ENCODE measurements around the gene ELAVL1. TPM values are rescaled to one million over a fixed set of nuclear protein-coding genes. Genes with fewer than 3 reads are reported as not detected.
"Not testable (repeated sequence)": the region's sequence is repeated elsewhere in the genome, so short reads cannot be mapped to it uniquely, and the experiment has no call there.

The ELAVL1 gene
- total RNA-seq, 1 donor from 2014 or later = 107 TPM

DNA sequence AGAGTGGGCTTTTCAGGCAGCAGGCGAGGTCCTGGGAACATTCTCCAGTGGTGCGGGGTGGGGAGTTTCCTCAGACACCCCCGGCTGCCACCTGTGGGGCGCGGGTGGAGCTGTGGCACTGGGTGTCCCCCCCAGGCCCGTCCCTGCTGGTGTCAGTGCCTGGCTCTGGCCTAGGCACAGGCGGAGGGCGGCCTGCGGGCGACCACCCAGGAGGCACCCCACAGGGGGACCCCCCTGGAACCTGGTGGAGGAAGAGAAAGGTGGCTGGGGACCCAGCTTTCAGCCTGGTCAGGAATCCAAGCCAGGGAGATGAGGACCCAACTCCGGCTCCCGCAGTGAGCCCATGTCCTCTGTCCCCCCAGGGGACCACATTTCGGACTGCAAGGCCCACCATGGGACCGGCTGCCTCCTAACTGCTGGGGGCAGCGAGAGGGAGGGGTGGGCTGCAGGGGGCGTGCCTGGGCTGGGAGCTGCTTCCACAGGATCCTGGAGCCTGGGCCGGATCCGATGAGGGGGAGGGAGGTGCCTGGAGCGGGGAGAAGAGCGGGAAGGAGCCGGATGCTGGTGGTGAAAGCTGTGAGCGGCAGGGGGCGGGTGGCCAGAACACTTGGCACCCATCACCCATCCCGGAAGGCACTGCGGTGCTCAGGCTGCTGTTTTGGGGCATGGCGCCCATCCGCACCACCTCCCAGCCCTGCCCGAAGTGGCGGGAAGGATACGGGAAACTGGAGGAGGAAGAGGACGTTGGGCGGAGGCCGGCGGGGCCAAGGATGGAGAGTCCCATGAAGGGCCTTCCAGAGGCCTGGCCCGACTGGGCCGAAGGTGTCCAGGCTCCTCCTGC, 74.0 kb downstream of the ELAVL1 start:
- Histone ChIP-seq H3K4me2 (ENCODE audit: low read length) (no peak overlapping the region), H3K36me3 (ENCODE audit: insufficient read depth, low read length) (peaks cover 9% of the 10 kb centered on the region), H3K27me3 (ENCODE audit: insufficient read depth, low read length) (no peaks in the 10 kb centered on the region), H3K9me3 (ENCODE audit: insufficient read depth, low read depth, low read length) (no peaks in the 10 kb centered on the region), H2AFZ (ENCODE audit: low read depth, low read length) (no peak overlapping the region), H3K4me3 (ENCODE audit: insufficient read depth, low read depth, low read length) (no peak overlapping the region), H4K20me1 (ENCODE audit: insufficient read depth, low read length) (peaks cover 16% of the 10 kb centered on the region), H3K4me1 (ENCODE audit: insufficient read depth, low read length) (peaks cover 28% of the 10 kb centered on the region), H3K79me2 (ENCODE audit: insufficient read depth, low read length) (no peaks in the 10 kb centered on the region), H3K27ac (ENCODE audit: low read depth, low read length) (no peak overlapping the region), H3K9ac (ENCODE audit: low read length) (no peak overlapping the region)
- Mint-ChIP-seq H3K27me3 (ENCODE audit: low read depth, unreplicated experiment) (no peaks in the 10 kb centered on the region), H3K27ac (ENCODE audit: unreplicated experiment) (no peak overlapping the region), H3K4me3 (ENCODE audit: unreplicated experiment) (no peak overlapping the region), H3K4me1 (ENCODE audit: low read depth, unreplicated experiment) (peaks cover 12% of the 10 kb centered on the region), H3K9me3 (ENCODE audit: unreplicated experiment) (no peaks in the 10 kb centered on the region), H3K36me3 (ENCODE audit: low read depth, unreplicated experiment) (peaks cover 8% of the 10 kb centered on the region)
- TF ChIP-seq, protein P1, sequence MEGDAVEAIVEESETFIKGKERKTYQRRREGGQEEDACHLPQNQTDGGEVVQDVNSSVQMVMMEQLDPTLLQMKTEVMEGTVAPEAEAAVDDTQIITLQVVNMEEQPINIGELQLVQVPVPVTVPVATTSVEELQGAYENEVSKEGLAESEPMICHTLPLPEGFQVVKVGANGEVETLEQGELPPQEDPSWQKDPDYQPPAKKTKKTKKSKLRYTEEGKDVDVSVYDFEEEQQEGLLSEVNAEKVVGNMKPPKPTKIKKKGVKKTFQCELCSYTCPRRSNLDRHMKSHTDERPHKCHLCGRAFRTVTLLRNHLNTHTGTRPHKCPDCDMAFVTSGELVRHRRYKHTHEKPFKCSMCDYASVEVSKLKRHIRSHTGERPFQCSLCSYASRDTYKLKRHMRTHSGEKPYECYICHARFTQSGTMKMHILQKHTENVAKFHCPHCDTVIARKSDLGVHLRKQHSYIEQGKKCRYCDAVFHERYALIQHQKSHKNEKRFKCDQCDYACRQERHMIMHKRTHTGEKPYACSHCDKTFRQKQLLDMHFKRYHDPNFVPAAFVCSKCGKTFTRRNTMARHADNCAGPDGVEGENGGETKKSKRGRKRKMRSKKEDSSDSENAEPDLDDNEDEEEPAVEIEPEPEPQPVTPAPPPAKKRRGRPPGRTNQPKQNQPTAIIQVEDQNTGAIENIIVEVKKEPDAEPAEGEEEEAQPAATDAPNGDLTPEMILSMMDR (IDR thresholded peaks at IDR 0.05; ENCODE audit: insufficient read depth, low read depth, low read length) = no peak
- TF ChIP-seq EZH2 (IDR thresholded peaks at IDR 0.05; ENCODE audit: insufficient read depth, low read length) = no peak
- DNase-seq (ENCODE audit: low read depth) = no peak
- no peak for FAIRE-seq

DNA sequence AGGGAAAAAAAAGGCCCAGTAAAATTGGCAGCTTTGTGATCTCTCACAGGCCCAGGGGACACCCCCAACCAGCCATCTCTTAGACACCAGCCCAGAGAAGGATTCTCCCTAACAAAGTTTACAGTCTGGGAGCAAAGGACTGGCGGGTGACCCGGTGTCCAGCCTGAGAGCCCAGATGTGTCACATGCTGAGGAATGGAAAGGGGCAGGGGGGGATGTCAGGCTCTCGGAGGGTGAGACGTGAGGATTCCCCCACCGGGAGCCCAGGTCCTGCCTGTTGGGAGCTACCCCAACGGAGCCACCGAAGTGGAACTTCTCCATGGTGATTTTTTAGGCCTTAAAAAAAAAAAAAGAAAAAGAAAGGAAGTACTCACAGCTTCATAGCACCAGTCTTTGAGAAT, 74.7 kb downstream of the ELAVL1 start:
- no peak for DNase-seq (ENCODE audit: low read depth)
- Mint-ChIP-seq H3K36me3 (ENCODE audit: low read depth, unreplicated experiment) (peaks cover 9% of the 10 kb centered on the region), H3K27ac (ENCODE audit: unreplicated experiment) (no peak overlapping the region)

DNA sequence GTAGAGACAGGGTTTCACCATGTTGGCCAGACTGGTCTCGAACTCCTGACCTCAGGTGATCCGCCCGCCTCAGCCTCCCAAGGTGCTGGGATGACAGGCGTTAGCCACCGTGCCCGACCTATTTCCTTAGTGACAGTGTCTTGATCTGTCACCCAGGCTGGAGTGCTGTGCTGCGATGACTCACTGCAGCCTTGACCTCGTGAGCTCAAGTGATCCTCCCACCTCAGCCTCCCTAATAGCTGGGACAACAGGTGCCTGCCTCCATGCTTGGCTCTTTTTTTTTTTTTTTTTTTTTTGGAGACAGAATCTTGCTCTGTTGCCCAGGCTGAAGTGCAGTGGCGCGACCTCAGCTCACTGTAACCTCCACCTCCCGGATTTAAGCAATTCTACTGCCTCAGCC, 75.4 kb downstream of the ELAVL1 start:
- not testable (repeated sequence) for H3K9me3 ChIP-seq (ENCODE audit: insufficient read depth, low read depth, low read length); DNase-seq (ENCODE audit: low read depth); FAIRE-seq; H3K4me2 ChIP-seq (ENCODE audit: low read length); H3K36me3 Mint-ChIP-seq (ENCODE audit: low read depth, unreplicated experiment); H2AFZ ChIP-seq (ENCODE audit: low read depth, low read length); H3K9me3 Mint-ChIP-seq (ENCODE audit: unreplicated experiment); H3K27ac ChIP-seq (ENCODE audit: low read depth, low read length); H3K27me3 ChIP-seq (ENCODE audit: insufficient read depth, low read length); H3K36me3 ChIP-seq (ENCODE audit: insufficient read depth, low read length); H3K79me2 ChIP-seq (ENCODE audit: insufficient read depth, low read length); H3K27me3 Mint-ChIP-seq (ENCODE audit: low read depth, unreplicated experiment); H3K4me3 ChIP-seq (ENCODE audit: insufficient read depth, low read depth, low read length); H3K9ac ChIP-seq (ENCODE audit: low read length)
- peak overlapping the region; percentile 45 for H3K4me3 Mint-ChIP-seq (ENCODE audit: unreplicated experiment)
- Histone ChIP-seq H4K20me1 (ENCODE audit: insufficient read depth, low read length) (peaks cover 13% of the 10 kb centered on the region), H3K4me1 (ENCODE audit: insufficient read depth, low read length) (peaks cover 32% of the 10 kb centered on the region)
- H3K27ac Mint-ChIP-seq (ENCODE audit: unreplicated experiment) = peak overlapping the region; percentile 91
- peaks cover 15% of the 10 kb centered on the region for H3K4me1 Mint-ChIP-seq (ENCODE audit: low read depth, unreplicated experiment)

More for the DNA sequence above, 74.7 kb downstream of the ELAVL1 start:
- H4K20me1 ChIP-seq (ENCODE audit: insufficient read depth, low read length) = peaks cover 13% of the 10 kb centered on the region
- Mint-ChIP-seq H3K9me3 (ENCODE audit: unreplicated experiment) (no peaks in the 10 kb centered on the region), H3K4me3 (ENCODE audit: unreplicated experiment) (no peak overlapping the region), H3K4me1 (ENCODE audit: low read depth, unreplicated experiment) (peaks cover 15% of the 10 kb centered on the region), H3K27me3 (ENCODE audit: low read depth, unreplicated experiment) (no peaks in the 10 kb centered on the region)
- H3K27me3 ChIP-seq (ENCODE audit: insufficient read depth, low read length) = no peaks in the 10 kb centered on the region
- H3K4me3 ChIP-seq (ENCODE audit: insufficient read depth, low read depth, low read length) = no peak overlapping the region
- no peak for TF ChIP-seq EZH2 (IDR thresholded peaks at IDR 0.05; ENCODE audit: insufficient read depth, low read length)
- TF ChIP-seq, protein P1 (IDR thresholded peaks at IDR 0.05; ENCODE audit: insufficient read depth, low read depth, low read length) = no peak
- H3K27ac ChIP-seq (ENCODE audit: low read depth, low read length) = no peak overlapping the region
- H3K36me3 ChIP-seq (ENCODE audit: insufficient read depth, low read length) = peaks cover 6% of the 10 kb centered on the region
- H3K9ac ChIP-seq (ENCODE audit: low read length) = no peak overlapping the region
- H3K9me3 ChIP-seq (ENCODE audit: insufficient read depth, low read depth, low read length) = no peaks in the 10 kb centered on the region
- no peak overlapping the region for H2AFZ ChIP-seq (ENCODE audit: low read depth, low read length)
- peaks cover 32% of the 10 kb centered on the region for H3K4me1 ChIP-seq (ENCODE audit: insufficient read depth, low read length)
- no peak for FAIRE-seq
- H3K79me2 ChIP-seq (ENCODE audit: insufficient read depth, low read length) = no peaks in the 10 kb centered on the region
- H3K4me2 ChIP-seq (ENCODE audit: low read length) = no peak overlapping the region
